NK-92 treated with Interleukin-12 subunit alpha and Interleukin-12 subunit beta, amount 100 ng/mL, for 24 hours (cell line): Measurements from ENCODE around the gene OSBPL8.

ENCODE experiments used
- DNase-seq: peaks from one replicate; lab custom pipeline; 2025; lab: John Stamatoyannopoulos, UW

Gene OSBPL8

GRCh38 chr12:76307083-76307482 is 252.5 kb downstream of the OSBPL8 start:
- no peak for DNase-seq

GRCh38 chr12:76303989-76304460 is 255.5 kb downstream of the OSBPL8 start:
- DNase-seq = peak; percentile 11

- DNase-seq = no peak
Observed at GRCh38 chr12:76303365-76303764, 256.2 kb downstream of the OSBPL8 start.
